NCI-H526 (cell line): ENCODE results near the gene GFOD2.

Experiments
- DNase-seq, 2 experiments: peaks; one replicate each; lab custom pipeline; 2025; lab: John Stamatoyannopoulos, UW

GFOD2 gene

GRCh38 chr16:67731753-67732095, 12.6 kb upstream of the GFOD2 start:
- DNase-seq, result no peak

GRCh38 chr16:67731071-67731752, 12.1 kb upstream of the GFOD2 start:
- DNase-seq, result no peak

- DNase-seq, result no peak
Measured at GRCh38 chr16:67730326-67730725, 11.2 kb upstream of the GFOD2 start.

GRCh38 chr16:67729636-67730248, 10.6 kb upstream of the GFOD2 start:
- DNase-seq, result no peak

- DNase-seq, result no peak
Measured at GRCh38 chr16:67727521-67728485, 8.7 kb upstream of the GFOD2 start.

GRCh38 chr16:67726106-67727034, 7.3 kb upstream of the GFOD2 start:
- no peak for DNase-seq

- DNase-seq, result no peak
Measured at GRCh38 chr16:67723911-67724305, 4.8 kb upstream of the GFOD2 start.

GRCh38 chr16:67723151-67723910, 4.2 kb upstream of the GFOD2 start:
- DNase-seq, result no peak

- DNase-seq, result no peak
Measured at GRCh38 chr16:67720236-67720635, 1.1 kb upstream of the GFOD2 start.

- peak in 1 of 2 experiments; percentile 17 for DNase-seq
Measured at GRCh38 chr16:67719778-67720144, 645 bp upstream of the GFOD2 start.

GRCh38 chr16:67718668-67719047, 458 bp downstream of the GFOD2 start:
- peak in 1 of 2 experiments; percentile 37 for DNase-seq

GRCh38 chr16:67716097-67716496, 3.0 kb downstream of the GFOD2 start:
- no peak for DNase-seq

- DNase-seq, result no peak
Measured at GRCh38 chr16:67714522-67714921, 4.6 kb downstream of the GFOD2 start.

- no peak for DNase-seq
Measured at GRCh38 chr16:67713647-67714273, 5.4 kb downstream of the GFOD2 start.

- DNase-seq, result no peak
Measured at GRCh38 chr16:67710607-67711006, 8.5 kb downstream of the GFOD2 start.

- no peak for DNase-seq
Measured at GRCh38 chr16:67709050-67709449, 10.1 kb downstream of the GFOD2 start.

GRCh38 chr16:67708368-67708771, 10.7 kb downstream of the GFOD2 start:
- DNase-seq, result no peak

- no peak for DNase-seq
Measured at GRCh38 chr16:67707790-67708189, 11.3 kb downstream of the GFOD2 start.

GRCh38 chr16:67707210-67707609, 11.9 kb downstream of the GFOD2 start:
- DNase-seq, result no peak

- no peak for DNase-seq
Measured at GRCh38 chr16:67704110-67704509, 15.0 kb downstream of the GFOD2 start.

GRCh38 chr16:67703626-67704025, 15.5 kb downstream of the GFOD2 start:
- DNase-seq, result no peak
